RWPE2 (cell line): ENCODE results near the gene F7.

Source experiments
- ATAC-seq: fragments of 200-7000 bp; cut with Tn5 transposase; 3 replicates; pipeline ENCODE4 v1.9.1; 2021; ENCODE audit warnings: low read depth
- DNase-seq: peaks from one replicate; pipeline ENCODE4 v3.0.0-alpha.2; 2020; ENCODE audit warnings: low spot score
- H3K27ac ChIP-seq: fragments of 450-650 bp; 2 replicates; pipeline ENCODE4 v1.5.1; 2017; ENCODE audit warnings: mild to moderate bottlenecking; ENCODE audit not compliant: poor library complexity, severe bottlenecking
- H3K27me3 ChIP-seq: fragments of 250-450 bp; sonication (Bioruptor Pico); 2 replicates; pipeline ENCODE4 v1.5.1; 2021; ENCODE audit warnings: mild to moderate bottlenecking, moderate library complexity; ENCODE audit not compliant: insufficient read depth, poor library complexity, severe bottlenecking
- H3K36me3 ChIP-seq: fragments of 250-450 bp; sonication (Bioruptor Pico); 2 replicates; pipeline ENCODE4 v1.5.1; 2020; ENCODE audit warnings: low read depth, mild to moderate bottlenecking, moderate library complexity
- H3K4me1 ChIP-seq: fragments of 250-450 bp; sonication (Bioruptor Pico); 2 replicates; pipeline ENCODE4 v1.5.1; 2021; ENCODE audit warnings: mild to moderate bottlenecking, moderate library complexity; ENCODE audit not compliant: insufficient read depth, poor library complexity, severe bottlenecking
- H3K4me3 ChIP-seq: fragments of 250-450 bp; sonication (Bioruptor Pico); 2 replicates; pipeline ENCODE4 v1.5.1; 2021; ENCODE audit warnings: mild to moderate bottlenecking, moderate library complexity; ENCODE audit not compliant: severe bottlenecking
- H3K9me3 ChIP-seq: fragments of 250-450 bp; sonication (Bioruptor Pico); 2 replicates; pipeline ENCODE4 v1.5.1; 2021; ENCODE audit warnings: mild to moderate bottlenecking, moderate library complexity; ENCODE audit not compliant: severe bottlenecking
- CTCF ChIP-seq: fragments of 450-650 bp; IDR thresholded peaks from one replicate; pipeline ENCODE4 v1.5.1; 2017; ENCODE audit warnings: mild to moderate bottlenecking, moderate library complexity; ENCODE audit not compliant: poor library complexity, severe bottlenecking

Gene F7

DNA sequence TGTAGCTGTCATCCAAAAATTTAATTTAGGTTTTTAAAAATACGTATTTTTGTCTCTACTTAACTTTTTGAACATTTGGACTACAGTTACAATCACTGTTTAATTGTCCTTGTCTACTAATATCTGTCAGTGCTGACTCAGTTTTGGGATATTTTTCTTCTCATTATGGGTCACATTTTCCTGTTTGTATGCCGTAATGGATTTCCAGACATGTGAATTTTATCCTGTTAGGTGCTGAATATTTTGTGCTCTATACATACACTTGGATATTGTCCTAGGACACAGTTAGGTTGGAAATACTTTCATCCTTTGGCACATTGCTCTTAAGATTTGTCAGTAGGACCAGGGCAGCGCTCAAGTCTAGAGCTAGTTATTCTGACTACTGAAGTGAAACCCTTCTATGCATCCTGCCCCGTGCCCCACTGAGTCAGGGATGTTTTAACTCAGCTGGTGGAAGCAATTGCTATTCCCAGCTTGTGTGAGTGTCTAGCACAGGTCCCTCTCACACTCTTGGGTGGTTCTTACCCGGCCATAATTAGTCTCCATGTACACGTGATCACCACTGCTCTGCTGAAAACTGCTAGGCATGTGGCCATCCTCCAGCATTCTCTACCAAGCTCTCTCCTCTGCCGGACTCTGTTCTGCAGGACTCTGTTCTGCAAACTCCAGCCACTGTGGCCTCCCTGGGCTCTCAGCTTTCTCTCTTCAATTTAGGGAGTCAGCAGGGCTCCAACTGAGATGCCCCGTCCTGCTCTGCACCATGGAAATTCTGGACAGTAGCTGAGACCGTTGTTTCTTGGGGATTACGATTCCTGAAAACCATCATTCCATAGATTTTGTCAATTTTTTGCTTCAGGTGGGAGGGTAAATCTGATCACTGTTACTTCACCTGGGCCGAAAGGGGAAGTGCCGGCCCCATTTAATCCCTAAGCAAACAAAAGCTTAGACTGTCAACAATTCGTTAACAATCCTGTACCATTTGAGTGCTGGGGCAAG, 64.0 kb downstream of the F7 start:
- H3K9me3 ChIP-seq, result no peaks in the 10 kb centered on the region
- DNase-seq (no peak), ATAC-seq (0 out of 3 replicates have a peak, but pooled peaks have one; percentile 35)
- no peak overlapping the region for H3K27ac ChIP-seq
- no peak overlapping the region for H3K4me3 ChIP-seq
- peaks cover 3% of the 10 kb centered on the region; the same call in 1 of the 2 replicates for H3K36me3 ChIP-seq
- H3K4me1 ChIP-seq, result no peaks in the 10 kb centered on the region
- no peaks in the 10 kb centered on the region for H3K27me3 ChIP-seq
- no peak for TF ChIP-seq CTCF
